ENCODE results near the gene CLRN1.

The CLRN1 gene

DNA sequence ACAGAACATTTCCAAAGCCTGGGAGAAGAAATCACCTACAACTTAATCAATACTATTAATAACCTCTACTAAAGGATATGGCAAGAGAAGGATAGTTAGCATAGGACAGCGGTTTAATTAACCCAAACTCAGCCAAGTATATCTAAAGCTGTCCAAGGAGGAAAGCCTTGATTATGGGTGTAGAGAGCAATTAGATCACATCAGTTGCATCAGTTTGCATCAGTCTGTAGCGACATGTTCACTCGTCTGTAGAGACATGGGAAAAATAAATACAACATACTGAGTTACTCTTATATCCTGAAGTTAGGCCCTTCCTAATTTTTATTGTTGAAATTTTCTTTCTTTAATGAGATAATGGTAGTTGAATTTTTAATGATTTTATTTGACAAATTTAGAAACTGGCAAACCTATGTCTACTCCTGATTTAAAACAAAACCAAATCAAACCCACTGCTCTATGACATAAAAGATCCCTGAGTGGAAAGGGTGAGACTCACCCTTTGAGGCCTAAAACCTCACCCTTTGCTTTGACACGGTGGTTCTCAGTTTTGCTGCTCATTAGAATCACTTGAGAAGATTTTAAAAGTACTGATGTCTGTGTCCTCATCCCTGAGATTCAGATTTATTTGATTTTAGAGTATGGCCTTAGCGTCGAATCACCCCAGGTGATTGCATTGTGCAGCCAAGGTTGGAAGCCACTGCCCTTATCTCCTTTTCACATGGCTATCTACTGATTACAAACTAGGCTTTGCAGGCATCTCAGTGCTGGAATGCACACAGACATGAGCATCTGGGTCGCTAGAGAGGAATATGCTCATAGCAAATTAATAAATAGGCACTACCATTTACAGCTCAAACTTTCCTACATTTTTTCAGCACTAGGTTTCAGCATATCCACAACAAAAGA lies 2.8 kb upstream of the CLRN1 start:
- DNase-seq, result no peak

DNA sequence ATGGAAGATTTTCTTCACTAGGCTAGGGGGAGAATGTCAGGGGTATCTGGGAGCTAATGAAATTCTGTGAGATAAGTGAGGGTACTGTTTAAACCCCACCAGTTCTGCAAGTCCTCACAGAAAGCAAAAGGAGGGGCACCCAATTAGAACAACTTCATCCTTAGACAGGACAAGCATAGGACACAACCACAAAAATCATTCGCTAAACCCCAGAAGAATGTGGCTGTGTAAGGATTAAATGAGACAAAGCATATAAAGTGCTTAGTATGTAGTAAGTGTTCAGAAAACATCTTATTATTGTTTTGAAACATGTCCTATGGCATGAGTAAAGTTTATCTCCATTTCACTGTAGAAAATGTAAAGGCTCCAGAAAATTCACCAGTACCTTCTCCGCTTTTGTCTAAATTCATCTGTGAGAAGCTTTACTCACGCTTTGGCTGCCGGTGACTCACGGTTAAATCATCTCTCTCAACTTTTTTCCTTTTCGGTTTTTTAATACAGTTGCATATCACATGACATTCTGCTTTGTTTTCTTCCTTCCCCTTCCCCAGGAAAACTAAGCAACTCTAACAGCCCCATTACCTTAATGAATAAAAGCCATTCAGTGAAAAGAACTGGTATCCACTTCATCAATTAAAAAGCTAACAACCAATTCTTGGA lies 1.7 kb downstream of the CLRN1 start:
- no peak for DNase-seq

DNA sequence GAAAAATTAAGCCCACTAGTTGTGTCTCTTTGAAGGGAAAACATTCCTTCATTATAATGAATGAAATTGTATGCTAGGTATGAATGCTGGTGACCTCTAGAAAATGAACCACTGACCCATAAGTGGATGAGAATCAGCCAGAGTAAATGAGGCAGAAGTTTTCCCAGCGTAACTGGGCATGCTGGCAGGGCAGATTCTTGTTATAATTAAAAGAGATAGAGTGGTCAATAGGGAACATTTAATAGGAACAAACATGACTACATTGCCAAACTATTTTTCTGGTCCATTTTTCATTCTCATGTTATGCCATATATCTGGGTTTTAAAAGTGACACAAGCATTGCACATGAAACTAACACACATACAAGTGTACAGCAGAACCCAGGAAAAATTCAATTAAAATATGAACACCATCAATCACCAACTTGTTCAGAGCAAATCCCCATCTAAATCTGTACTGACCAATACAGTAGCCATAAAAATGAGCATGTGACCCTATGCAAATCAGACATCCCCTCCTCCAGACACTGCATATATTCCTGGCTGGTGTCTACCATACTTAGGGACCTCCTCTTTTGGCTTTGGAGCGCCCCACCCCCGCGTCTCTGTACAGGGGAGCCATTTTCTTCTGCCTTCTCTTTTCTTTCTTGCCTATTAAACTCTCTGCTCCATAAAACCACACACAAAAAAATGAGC lies 4.0 kb downstream of the CLRN1 start:
- DNase-seq, result no peak

- DNase-seq, result no peak
Observed at GRCh38 chr3:150965436-150965835, 7.1 kb downstream of the CLRN1 start.

- DNase-seq, result no peak
Observed at GRCh38 chr3:150961949-150962348, 10.6 kb downstream of the CLRN1 start.

DNA sequence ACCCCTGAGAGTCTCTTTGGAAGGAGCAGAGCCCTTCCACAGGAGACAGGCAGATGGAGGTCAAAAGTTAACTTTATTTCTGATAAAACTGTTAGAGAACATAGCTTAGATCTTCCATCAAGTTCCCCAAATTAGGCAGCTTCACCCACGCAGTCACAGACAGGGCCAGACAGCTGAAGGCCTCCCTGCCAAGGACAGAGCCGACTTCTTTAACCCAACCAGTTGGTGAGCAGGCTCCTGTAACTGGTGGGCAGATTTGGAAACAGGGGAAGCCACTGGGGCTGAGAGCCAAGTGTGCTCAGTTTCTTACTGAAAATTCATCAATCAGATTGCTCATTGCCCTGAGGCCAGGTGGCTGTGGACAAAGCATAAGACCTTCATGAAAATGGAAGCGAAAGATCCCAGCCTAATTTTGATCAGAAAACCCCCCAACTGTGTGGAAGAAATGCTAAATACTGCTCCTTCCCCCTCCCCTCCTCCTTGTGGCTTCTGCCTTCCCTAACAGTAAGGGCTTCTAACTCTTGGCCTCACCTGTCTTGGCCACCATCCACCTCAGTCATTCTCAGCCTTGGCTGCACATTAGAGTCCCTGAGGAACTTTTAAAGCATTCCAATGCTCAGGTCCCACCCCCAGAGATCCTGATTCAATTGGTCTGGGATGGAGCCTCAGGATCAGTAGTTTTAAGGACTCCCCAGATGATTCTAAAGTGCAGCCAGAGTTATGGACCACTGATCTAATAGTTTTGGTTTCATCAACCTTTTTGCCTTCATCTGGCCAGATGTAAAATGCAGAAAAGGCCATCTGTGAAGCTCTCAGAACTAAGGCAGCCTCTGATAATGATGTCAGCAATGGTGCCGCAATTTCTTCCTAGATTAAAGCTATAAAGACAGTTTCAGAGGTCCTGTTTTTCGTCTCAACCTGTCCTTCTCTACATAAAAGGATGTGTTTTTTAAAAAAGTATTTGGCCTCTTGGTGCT lies 11.5 kb downstream of the CLRN1 start:
- no peak for DNase-seq

- no peak for DNase-seq
Observed at GRCh38 chr3:150958683-150959082, 13.8 kb downstream of the CLRN1 start.

DNA sequence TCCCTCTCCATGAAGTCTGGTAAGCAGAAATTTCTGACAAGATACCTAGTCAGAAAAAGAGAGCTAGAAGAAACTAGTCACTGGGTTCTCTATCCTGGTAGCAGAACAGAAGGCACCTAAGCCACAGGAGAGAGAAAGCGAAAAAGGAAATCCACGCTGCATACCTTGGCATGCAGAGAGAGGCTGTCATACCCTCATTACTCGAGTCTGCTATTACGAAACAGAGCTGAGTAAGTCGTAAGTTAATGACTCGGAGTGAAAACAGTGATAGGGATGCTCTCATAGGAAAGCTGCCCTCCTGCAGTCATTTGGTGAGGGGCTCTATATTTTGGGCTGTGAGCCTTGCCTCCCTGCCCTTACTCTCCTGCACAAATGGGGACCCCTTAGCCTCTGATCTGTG lies 16.2 kb downstream of the CLRN1 start:
- DNase-seq, result no peak

DNA sequence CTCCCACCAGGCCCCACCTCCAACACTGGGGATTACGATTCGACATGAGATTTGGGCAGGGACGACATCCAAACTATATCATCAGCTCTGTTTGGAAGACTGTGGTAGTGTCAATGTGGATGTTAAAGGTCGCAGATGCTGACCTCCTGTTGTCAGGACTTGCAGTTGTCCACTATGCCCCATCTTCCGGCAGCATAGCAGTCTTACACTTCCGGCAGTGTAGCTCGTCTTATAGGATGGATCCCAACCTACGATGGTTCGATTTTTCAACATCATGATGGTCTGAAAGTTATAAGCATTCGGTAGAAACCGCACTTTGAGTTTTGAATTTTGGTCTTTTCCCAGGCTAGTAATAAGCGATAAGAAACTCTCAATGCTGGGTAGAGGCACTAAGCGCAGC lies 20.6 kb downstream of the CLRN1 start:
- DNase-seq, result no peak

GRCh38 chr3:150945226-150946032 lies 27.1 kb downstream of the CLRN1 start:
- DNase-seq, result no peak

DNA sequence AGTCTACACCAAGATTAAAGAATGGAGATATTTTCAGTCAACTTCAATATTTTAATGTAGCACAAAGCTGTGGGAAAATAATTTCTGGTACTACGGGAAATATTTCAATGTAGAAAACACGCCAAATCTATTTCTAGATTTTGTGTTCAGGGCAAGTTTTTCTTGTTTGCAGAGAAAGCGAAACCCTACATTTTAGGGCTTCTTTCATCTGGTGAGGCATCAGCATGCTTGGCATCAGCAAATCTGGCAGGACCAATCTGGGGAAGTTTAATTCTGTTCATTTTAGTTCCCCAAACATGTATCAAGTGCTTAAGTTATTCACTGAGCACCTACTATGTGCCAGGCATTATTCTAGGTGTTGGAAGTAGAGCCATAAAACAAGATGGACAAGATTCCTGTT lies 30.3 kb downstream of the CLRN1 start:
- no peak for DNase-seq

DNA sequence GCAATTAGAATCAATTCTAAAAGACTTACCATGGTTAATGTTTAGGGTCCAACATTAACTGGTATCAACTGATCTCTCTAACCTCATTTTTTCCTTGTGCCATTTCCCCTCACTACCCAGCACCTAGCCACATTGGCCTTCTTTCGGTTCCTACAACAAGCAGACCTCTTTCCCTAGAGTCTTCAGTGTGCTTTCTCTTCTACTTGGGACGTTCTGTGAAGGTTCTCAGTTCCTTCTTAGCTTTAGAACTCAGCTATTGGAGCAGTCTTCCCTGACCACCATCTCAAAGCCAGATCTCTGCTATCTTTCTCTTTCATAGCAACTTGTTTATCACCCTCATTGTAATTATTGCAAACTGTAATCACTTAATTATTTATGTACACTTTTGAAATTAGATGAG lies 35.8 kb downstream of the CLRN1 start:
- no peak for DNase-seq

- DNase-seq, result no peak
Observed at GRCh38 chr3:150933473-150933995, 39.0 kb downstream of the CLRN1 start.

- no peak for DNase-seq
Observed at GRCh38 chr3:150931745-150932144, 40.8 kb downstream of the CLRN1 start.

- DNase-seq, result no peak
Observed at GRCh38 chr3:150930839-150931238, 41.7 kb downstream of the CLRN1 start.

GRCh38 chr3:150928234-150928633 lies 44.3 kb downstream of the CLRN1 start:
- no peak for DNase-seq

GRCh38 chr3:150926328-150926727 lies 46.2 kb downstream of the CLRN1 start:
- DNase-seq, result no peak

GRCh38 chr3:150925751-150926201 lies 46.8 kb downstream of the CLRN1 start:
- DNase-seq, result peak in 1 of 2 donors; percentile 79

- no peak for DNase-seq
Observed at GRCh38 chr3:150922611-150923010, 49.9 kb downstream of the CLRN1 start.

GRCh38 chr3:150921209-150921608 lies 51.3 kb downstream of the CLRN1 start:
- no peak for DNase-seq

DNA sequence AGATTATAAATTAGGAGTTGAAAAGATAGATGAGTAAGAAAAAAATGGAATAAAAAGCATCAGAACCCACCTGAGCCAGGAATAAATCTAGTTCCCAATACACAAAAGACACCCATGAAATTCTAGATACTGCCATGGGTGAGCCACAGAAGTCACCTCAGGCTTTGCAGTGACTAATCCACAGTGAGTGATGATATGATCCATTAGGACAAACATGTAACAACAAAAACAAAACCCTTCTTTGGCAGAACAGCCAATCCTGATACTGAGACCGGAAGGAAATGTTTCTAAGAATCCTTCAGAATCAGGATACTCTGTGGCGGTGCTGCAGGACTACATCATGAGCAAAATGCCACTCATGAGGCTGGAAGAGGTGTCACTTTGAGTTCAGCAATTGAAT lies 52.3 kb downstream of the CLRN1 start:
- no peak for DNase-seq
